Superior temporal gyrus (tissue), 1 donor: ENCODE results near the gene DNMT3A.
"Not testable (repeated sequence)": the region's sequence is repeated elsewhere in the genome, so short reads cannot be mapped to it uniquely, and the experiment has no call there.

ENCODE experiments used
- DNase-seq: peaks from one replicate; pipeline ENCODE4 v3.0.0-alpha.2; 2016; ENCODE audit errors: extremely low spot score

Gene DNMT3A

GRCh38 chr2:25285265-25286024, 56.3 kb downstream of the DNMT3A start:
- no peak for DNase-seq

GRCh38 chr2:25284756-25285155, 57.0 kb downstream of the DNMT3A start:
- DNase-seq, result no peak

GRCh38 chr2:25283921-25284320, 57.8 kb downstream of the DNMT3A start:
- DNase-seq, result no peak

GRCh38 chr2:25281941-25282340, 59.8 kb downstream of the DNMT3A start:
- no peak for DNase-seq

- no peak for DNase-seq
Measured at GRCh38 chr2:25281522-25281921, 60.2 kb downstream of the DNMT3A start.

- no peak for DNase-seq
Measured at GRCh38 chr2:25280051-25280687, 61.6 kb downstream of the DNMT3A start.

GRCh38 chr2:25279091-25279651, 62.6 kb downstream of the DNMT3A start:
- DNase-seq, result peak; percentile 75

- DNase-seq, result no peak
Measured at GRCh38 chr2:25276569-25277465, 64.9 kb downstream of the DNMT3A start.

GRCh38 chr2:25275575-25275965, 66.2 kb downstream of the DNMT3A start:
- DNase-seq, result no peak

GRCh38 chr2:25274868-25275574, 66.7 kb downstream of the DNMT3A start:
- no peak for DNase-seq

GRCh38 chr2:25273985-25274535, 67.7 kb downstream of the DNMT3A start:
- no peak for DNase-seq

- DNase-seq, result not testable (repeated sequence)
Measured at GRCh38 chr2:25272705-25273104, 69.0 kb downstream of the DNMT3A start.

- DNase-seq, result no peak
Measured at GRCh38 chr2:25270061-25270460, 71.7 kb downstream of the DNMT3A start.

GRCh38 chr2:25269233-25269632, 72.5 kb downstream of the DNMT3A start:
- no peak for DNase-seq

GRCh38 chr2:25268139-25268538, 73.6 kb downstream of the DNMT3A start:
- DNase-seq, result no peak

GRCh38 chr2:25266399-25266798, 75.3 kb downstream of the DNMT3A start:
- no peak for DNase-seq

GRCh38 chr2:25265802-25266201, 75.9 kb downstream of the DNMT3A start:
- no peak for DNase-seq

- no peak for DNase-seq
Measured at GRCh38 chr2:25265001-25265400, 76.7 kb downstream of the DNMT3A start.

- no peak for DNase-seq
Measured at GRCh38 chr2:25262288-25262687, 79.4 kb downstream of the DNMT3A start.

- DNase-seq, result no peak
Measured at GRCh38 chr2:25259737-25260124, 82.0 kb downstream of the DNMT3A start.
